Peyer's patch (tissue), 4 donors: Measurements from ENCODE around the gene ATXN2L.

ENCODE experiments used
- POLR2A ChIP-seq, 2 donors: fragments of 450-650 bp; IDR thresholded peaks; one replicate each; pipeline ENCODE4 v1.5.1; 2017; ENCODE audit warnings: antibody characterized with exemption in 2 of 2, mild to moderate bottlenecking in 2 of 2, moderate library complexity in 2 of 2
- TF ChIP-seq, protein P1 (sequence below), 6 experiments: fragments of 450-650 bp in 4 of 6; fragments of 200-600 bp in 2 of 6; sonication (generic) in 1 of 6; IDR thresholded peaks; one replicate each; pipeline ENCODE4 v1.5.1; 2017 to 2019; ENCODE audit warnings: antibody characterized with exemption in 6 of 6, mild to moderate bottlenecking in 3 of 6, moderate library complexity in 1 of 6

DNA sequence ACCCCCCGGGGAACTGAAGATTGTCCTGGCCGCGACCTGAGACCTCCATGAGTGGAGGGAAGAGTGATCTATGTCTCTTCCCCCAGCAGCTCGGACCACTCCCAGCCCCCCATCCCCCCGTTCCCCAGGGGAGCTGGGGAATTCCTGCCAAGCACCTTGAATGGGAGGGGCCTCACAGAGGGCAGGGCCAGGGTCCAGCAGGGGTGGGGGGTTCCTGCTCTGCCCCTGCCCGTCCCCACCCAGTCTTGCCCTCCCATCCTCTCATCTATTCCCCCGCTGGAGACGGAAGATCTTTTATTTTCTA lies 13.9 kb downstream of the ATXN2L start:
- TF ChIP-seq POLR2A (IDR thresholded peaks at IDR 0.05) = no peak
- TF ChIP-seq, protein P1, sequence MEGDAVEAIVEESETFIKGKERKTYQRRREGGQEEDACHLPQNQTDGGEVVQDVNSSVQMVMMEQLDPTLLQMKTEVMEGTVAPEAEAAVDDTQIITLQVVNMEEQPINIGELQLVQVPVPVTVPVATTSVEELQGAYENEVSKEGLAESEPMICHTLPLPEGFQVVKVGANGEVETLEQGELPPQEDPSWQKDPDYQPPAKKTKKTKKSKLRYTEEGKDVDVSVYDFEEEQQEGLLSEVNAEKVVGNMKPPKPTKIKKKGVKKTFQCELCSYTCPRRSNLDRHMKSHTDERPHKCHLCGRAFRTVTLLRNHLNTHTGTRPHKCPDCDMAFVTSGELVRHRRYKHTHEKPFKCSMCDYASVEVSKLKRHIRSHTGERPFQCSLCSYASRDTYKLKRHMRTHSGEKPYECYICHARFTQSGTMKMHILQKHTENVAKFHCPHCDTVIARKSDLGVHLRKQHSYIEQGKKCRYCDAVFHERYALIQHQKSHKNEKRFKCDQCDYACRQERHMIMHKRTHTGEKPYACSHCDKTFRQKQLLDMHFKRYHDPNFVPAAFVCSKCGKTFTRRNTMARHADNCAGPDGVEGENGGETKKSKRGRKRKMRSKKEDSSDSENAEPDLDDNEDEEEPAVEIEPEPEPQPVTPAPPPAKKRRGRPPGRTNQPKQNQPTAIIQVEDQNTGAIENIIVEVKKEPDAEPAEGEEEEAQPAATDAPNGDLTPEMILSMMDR (IDR thresholded peaks at IDR 0.05) = no peak
